ENCODE data around the gene NEK11. TPM values are rescaled to one million over a fixed set of nuclear protein-coding genes. Genes with fewer than 3 reads are reported as not detected.

The NEK11 gene
- total RNA-seq, 1 donor from 2014 or later = 9.6 TPM

GRCh38 chr3:131142580-131142979, 115.9 kb downstream of the NEK11 start:
- H3K4me1 Mint-ChIP-seq (ENCODE audit: unreplicated experiment) = no peaks in the 10 kb centered on the region
- peaks cover 2% of the 10 kb centered on the region for H3K36me3 Mint-ChIP-seq (ENCODE audit: low read depth, unreplicated experiment)
- no peak for DNase-seq (ENCODE audit: low spot score)
- no peak overlapping the region for H3K27ac Mint-ChIP-seq (ENCODE audit: unreplicated experiment)
- no peak overlapping the region for H3K4me3 Mint-ChIP-seq (ENCODE audit: unreplicated experiment)
- H3K9me3 Mint-ChIP-seq (ENCODE audit: unreplicated experiment) = no peaks in the 10 kb centered on the region
- TF ChIP-seq, protein P1, sequence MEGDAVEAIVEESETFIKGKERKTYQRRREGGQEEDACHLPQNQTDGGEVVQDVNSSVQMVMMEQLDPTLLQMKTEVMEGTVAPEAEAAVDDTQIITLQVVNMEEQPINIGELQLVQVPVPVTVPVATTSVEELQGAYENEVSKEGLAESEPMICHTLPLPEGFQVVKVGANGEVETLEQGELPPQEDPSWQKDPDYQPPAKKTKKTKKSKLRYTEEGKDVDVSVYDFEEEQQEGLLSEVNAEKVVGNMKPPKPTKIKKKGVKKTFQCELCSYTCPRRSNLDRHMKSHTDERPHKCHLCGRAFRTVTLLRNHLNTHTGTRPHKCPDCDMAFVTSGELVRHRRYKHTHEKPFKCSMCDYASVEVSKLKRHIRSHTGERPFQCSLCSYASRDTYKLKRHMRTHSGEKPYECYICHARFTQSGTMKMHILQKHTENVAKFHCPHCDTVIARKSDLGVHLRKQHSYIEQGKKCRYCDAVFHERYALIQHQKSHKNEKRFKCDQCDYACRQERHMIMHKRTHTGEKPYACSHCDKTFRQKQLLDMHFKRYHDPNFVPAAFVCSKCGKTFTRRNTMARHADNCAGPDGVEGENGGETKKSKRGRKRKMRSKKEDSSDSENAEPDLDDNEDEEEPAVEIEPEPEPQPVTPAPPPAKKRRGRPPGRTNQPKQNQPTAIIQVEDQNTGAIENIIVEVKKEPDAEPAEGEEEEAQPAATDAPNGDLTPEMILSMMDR (IDR thresholded peaks at IDR 0.05; ENCODE audit: unreplicated experiment) = no peak
- no peaks in the 10 kb centered on the region for H3K27me3 Mint-ChIP-seq (ENCODE audit: unreplicated experiment)

DNA sequence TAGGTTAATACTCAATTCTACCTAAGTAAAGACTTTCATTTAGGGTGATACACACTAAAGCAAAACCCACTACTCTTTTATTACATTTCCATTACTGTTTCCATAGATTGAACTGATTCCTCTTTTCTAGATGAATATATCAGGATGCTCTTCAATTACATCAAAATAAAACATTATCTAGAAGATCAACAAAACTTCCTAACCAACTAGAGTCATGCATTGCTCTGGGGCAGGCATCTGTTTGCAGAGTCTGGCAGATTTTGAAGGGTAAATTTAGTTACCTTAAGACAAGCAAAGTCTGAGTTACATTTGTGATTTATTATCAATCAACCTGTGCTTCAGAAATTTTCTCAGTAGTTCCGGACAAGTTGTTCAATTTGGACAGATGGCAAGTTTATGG, 117.1 kb downstream of the NEK11 start:
- no peaks in the 10 kb centered on the region for H3K9me3 Mint-ChIP-seq (ENCODE audit: unreplicated experiment)
- no peaks in the 10 kb centered on the region for H3K4me1 Mint-ChIP-seq (ENCODE audit: unreplicated experiment)
- no peak overlapping the region for H3K4me3 Mint-ChIP-seq (ENCODE audit: unreplicated experiment)
- TF ChIP-seq, protein P1 (IDR thresholded peaks at IDR 0.05; ENCODE audit: unreplicated experiment) = no peak
- no peak for DNase-seq (ENCODE audit: low spot score)
- H3K27me3 Mint-ChIP-seq (ENCODE audit: unreplicated experiment) = no peaks in the 10 kb centered on the region
- peaks cover 2% of the 10 kb centered on the region for H3K36me3 Mint-ChIP-seq (ENCODE audit: low read depth, unreplicated experiment)
- no peak overlapping the region for H3K27ac Mint-ChIP-seq (ENCODE audit: unreplicated experiment)

DNA sequence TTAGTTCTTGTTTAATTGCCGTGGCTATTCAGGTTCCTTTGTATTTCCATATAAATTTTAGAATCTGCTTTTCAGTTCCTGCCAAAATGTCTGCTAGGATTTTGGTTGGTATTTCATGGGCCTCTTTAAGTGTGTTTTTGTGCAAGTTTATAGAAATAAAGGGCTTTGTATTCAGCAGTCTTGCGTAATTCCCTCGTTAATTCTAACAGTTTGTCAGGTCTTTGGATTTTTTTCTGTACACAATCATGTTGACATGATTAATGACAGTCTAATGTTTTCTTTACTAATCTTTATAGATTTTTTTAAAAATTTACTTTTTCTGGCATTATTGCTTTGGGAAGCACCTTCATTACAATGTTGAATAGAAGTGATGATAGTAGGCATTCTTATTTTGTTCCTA, 120.9 kb downstream of the NEK11 start:
- Mint-ChIP-seq H3K27ac (ENCODE audit: unreplicated experiment) (no peak overlapping the region), H3K4me1 (ENCODE audit: unreplicated experiment) (no peaks in the 10 kb centered on the region), H3K4me3 (ENCODE audit: unreplicated experiment) (no peak overlapping the region), H3K9me3 (ENCODE audit: unreplicated experiment) (no peaks in the 10 kb centered on the region), H3K36me3 (ENCODE audit: low read depth, unreplicated experiment) (no peaks in the 10 kb centered on the region), H3K27me3 (ENCODE audit: unreplicated experiment) (no peaks in the 10 kb centered on the region)
- TF ChIP-seq, protein P1 (IDR thresholded peaks at IDR 0.05; ENCODE audit: unreplicated experiment) = no peak
- DNase-seq (ENCODE audit: low spot score) = no peak

DNA sequence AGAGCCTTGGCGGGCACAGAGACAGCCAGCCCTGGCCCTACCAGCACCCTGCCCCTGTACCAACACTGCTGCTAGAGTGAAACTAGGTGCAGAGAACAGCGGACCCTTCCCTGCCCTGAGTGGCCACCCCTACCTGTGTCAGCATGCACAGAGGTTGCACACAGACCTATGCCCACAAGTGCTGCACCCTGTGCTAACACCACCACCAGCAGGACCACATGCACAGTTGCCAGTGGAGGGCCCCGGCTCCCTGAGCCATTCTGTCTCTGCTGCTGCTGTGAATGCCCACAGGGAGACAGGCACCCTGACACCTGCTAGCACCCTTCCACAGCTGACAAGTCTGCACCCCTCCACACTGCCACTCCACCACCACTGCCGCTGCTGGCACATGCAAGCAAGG, 131.8 kb downstream of the NEK11 start:
- Mint-ChIP-seq H3K9me3 (ENCODE audit: unreplicated experiment) (no peaks in the 10 kb centered on the region), H3K4me3 (ENCODE audit: unreplicated experiment) (no peak overlapping the region), H3K27ac (ENCODE audit: unreplicated experiment) (no peak overlapping the region), H3K36me3 (ENCODE audit: low read depth, unreplicated experiment) (no peaks in the 10 kb centered on the region), H3K27me3 (ENCODE audit: unreplicated experiment) (peaks cover 2% of the 10 kb centered on the region), H3K4me1 (ENCODE audit: unreplicated experiment) (peaks cover 29% of the 10 kb centered on the region)
- TF ChIP-seq, protein P1 (IDR thresholded peaks at IDR 0.05; ENCODE audit: unreplicated experiment) = no peak
- no peak for DNase-seq (ENCODE audit: low spot score)

DNA sequence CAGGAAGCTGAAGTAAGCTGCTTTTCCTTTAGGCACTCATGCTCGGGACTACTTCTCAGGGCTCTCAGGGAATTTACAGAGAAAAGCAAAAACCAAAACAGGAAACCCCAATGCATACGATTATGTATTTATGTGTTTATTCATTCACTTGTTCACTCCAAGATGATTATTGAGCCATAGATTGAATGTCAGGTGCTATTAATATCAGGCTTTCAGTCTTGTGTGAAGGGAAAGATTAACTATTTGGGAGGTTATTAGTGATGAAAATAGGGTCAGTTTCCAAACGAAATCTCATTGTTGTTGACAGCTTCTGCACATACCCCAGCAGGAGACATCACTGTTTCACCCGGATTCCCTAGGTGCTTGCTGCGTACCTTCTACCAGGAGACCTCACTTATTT, 135.8 kb downstream of the NEK11 start:
- TF ChIP-seq, protein P1 (IDR thresholded peaks at IDR 0.05; ENCODE audit: unreplicated experiment) = no peak
- Mint-ChIP-seq H3K27me3 (ENCODE audit: unreplicated experiment) (no peaks in the 10 kb centered on the region), H3K27ac (ENCODE audit: unreplicated experiment) (peak overlapping the region; percentile 97), H3K36me3 (ENCODE audit: low read depth, unreplicated experiment) (no peaks in the 10 kb centered on the region), H3K9me3 (ENCODE audit: unreplicated experiment) (no peaks in the 10 kb centered on the region), H3K4me3 (ENCODE audit: unreplicated experiment) (no peak overlapping the region), H3K4me1 (ENCODE audit: unreplicated experiment) (peaks cover 27% of the 10 kb centered on the region)
- DNase-seq (ENCODE audit: low spot score) = no peak

Data from endothelial cell (in vitro differentiated cells).